Endothelial cell of umbilical vein (primary cell): ENCODE results near the gene EFHC1.

Experiments
- EZH2 ChIP-seq: IDR thresholded peaks from 2 replicates; pipeline ENCODE4 v1.6.1; 2012; ENCODE audit warnings: borderline replicate concordance, low read depth, mild to moderate bottlenecking, moderate library complexity, low read length, inconsistent platforms; ENCODE audit not compliant: severe bottlenecking
- GATA2 ChIP-seq: IDR thresholded peaks from 2 replicates; pipeline ENCODE4 v1.7.0; 2011; ENCODE audit warnings: low read depth, mild to moderate bottlenecking, moderate library complexity, mixed read lengths, low read length; ENCODE audit not compliant: insufficient read length, insufficient read depth
- JUN ChIP-seq: IDR thresholded peaks from 2 replicates; pipeline ENCODE4 v1.6.1; 2011; ENCODE audit warnings: borderline replicate concordance, low read depth; ENCODE audit not compliant: insufficient read length, insufficient read depth
- MYC ChIP-seq: IDR thresholded peaks from one replicate; pipeline ENCODE4 v1.6.1; 2011; ENCODE audit warnings: mild to moderate bottlenecking, low read depth, low read length
- POLR2A ChIP-seq: IDR thresholded peaks from 2 replicates; pipeline ENCODE4 v1.6.1; 2012; ENCODE audit warnings: low read depth, mild to moderate bottlenecking, control low read depth, low read length
- POLR2AphosphoS5 ChIP-seq: IDR thresholded peaks from 2 replicates; pipeline ENCODE4 v1.6.1; 2012; ENCODE audit warnings: low read depth, mild to moderate bottlenecking, control low read depth, low read length, moderate library complexity; ENCODE audit not compliant: insufficient read depth
- TF ChIP-seq, protein P1 (sequence below), 2 donors: IDR thresholded peaks; 1 replicate in 1 of 2; 2 replicates in 1 of 2; pipeline ENCODE4 v1.5.1; 2011; ENCODE audit warnings: low read length in 2 of 2, mild to moderate bottlenecking in 2 of 2, moderate library complexity in 2 of 2, control low read depth in 1 of 2, inconsistent platforms in 1 of 2, low read depth in 1 of 2; ENCODE audit not compliant: insufficient read depth in 1 of 2; ENCODE audit errors: extremely low read depth in 1 of 2

DNA sequence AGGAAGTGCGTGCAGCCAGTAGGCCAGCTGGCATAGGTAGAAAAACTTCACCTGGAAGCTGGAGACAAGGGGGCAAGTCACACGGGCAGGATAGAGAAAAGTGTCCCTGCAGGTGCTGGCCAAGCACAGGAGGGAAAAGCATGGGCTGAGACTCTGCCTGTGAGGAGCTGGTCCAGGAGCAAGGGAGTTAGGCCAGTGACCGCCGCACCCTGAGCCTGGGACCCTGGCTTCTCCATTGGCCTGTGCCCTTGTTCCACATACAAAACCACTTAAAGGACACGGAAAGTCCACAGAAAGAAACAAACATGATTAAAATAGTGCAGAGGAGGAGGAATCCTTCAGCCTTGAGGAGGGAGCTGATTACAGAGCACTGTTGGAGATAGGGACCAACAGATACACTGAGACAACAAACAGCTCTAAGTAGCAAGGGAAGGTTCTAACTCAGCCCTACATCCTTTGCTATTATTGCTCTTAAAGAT is 88.2 kb downstream of the EFHC1 start:
- TF ChIP-seq, protein P1, sequence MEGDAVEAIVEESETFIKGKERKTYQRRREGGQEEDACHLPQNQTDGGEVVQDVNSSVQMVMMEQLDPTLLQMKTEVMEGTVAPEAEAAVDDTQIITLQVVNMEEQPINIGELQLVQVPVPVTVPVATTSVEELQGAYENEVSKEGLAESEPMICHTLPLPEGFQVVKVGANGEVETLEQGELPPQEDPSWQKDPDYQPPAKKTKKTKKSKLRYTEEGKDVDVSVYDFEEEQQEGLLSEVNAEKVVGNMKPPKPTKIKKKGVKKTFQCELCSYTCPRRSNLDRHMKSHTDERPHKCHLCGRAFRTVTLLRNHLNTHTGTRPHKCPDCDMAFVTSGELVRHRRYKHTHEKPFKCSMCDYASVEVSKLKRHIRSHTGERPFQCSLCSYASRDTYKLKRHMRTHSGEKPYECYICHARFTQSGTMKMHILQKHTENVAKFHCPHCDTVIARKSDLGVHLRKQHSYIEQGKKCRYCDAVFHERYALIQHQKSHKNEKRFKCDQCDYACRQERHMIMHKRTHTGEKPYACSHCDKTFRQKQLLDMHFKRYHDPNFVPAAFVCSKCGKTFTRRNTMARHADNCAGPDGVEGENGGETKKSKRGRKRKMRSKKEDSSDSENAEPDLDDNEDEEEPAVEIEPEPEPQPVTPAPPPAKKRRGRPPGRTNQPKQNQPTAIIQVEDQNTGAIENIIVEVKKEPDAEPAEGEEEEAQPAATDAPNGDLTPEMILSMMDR (IDR thresholded peaks at IDR 0.05; ENCODE audit: extremely low read depth in 1 of 2, insufficient read depth in 1 of 2, low read depth in 1 of 2, low read length in 2 of 2) = no peak
- TF ChIP-seq POLR2AphosphoS5 = no peak
- TF ChIP-seq GATA2 = no peak
- no peak for TF ChIP-seq MYC
- TF ChIP-seq POLR2A = no peak
- no peak for TF ChIP-seq EZH2
- no peak for TF ChIP-seq JUN
